Umbilical cord (tissue), 2 donors: ENCODE data around the gene USP17L22. TPM values are rescaled to one million over a fixed set of nuclear protein-coding genes. Genes with fewer than 3 reads are reported as not detected.
"Not testable (repeated sequence)": the region's sequence is repeated elsewhere in the genome, so short reads cannot be mapped to it uniquely, and the experiment has no call there.

Experiments
- DNase-seq: peaks from one replicate; pipeline ENCODE4 v3.0.0-alpha.2; 2015; ENCODE audit warnings: low spot score
- total RNA-seq: library from RNA; depleted of rRNA; stranded (reverse); fragments of >200 nt; gene quantifications from one replicate; pipeline ENCODE4 v1.2.3, GENCODE V29; 2014; ENCODE audit warnings: low replicate concordance; ENCODE audit not compliant: insufficient read depth

The USP17L22 gene, protein sequence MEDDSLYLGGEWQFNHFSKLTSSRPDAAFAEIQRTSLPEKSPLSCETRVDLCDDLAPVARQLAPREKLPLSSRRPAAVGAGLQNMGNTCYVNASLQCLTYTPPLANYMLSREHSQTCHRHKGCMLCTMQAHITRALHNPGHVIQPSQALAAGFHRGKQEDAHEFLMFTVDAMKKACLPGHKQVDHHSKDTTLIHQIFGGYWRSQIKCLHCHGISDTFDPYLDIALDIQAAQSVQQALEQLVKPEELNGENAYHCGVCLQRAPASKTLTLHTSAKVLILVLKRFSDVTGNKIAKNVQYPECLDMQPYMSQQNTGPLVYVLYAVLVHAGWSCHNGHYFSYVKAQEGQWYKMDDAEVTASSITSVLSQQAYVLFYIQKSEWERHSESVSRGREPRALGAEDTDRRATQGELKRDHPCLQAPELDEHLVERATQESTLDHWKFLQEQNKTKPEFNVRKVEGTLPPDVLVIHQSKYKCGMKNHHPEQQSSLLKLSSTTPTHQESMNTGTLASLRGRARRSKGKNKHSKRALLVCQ
- total RNA-seq: 0.72 TPM

DNA sequence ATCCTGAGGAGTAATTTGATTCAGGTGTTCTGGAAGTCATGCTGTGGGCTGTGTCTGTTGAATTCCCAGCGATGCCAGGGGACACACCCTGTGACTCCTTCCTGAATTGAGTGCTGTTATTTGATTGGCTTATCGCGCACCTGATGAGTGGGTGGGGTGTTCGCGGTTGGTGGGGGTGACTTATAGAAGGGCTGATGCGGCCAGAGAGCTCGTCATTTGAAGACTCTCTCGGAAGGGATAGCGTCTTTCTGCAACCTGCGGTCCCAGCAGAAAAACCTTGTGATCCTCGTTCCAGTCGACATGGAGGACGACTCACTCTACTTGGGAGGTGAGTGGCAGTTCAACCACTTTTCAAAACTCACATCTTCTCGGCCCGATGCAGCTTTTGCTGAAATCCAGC, at the start of gene USP17L22:
USP17L22 (plus strand) TSS at position 301 of the 400 bp plus-strand sequence; CDS start at position 301, 0 bp downstream.
- DNase-seq: not testable (repeated sequence)

DNA sequence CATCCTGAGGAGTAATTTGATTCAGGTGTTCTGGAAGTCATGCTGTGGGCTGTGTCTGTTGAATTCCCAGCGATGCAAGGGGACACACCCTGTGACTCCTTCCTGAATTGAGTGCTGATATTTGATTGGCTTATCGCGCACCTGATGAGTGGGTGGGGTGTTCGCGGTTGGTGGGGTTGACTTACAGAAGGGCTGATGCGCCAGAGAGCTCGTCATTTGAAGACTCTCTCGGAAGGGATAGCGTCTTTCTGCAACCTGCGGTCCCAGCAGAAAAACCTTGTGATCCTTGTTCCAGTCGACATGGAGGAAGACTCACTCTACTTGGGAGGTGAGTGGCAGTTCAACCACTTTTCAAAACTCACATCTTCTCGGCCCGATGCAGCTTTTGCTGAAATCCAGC, 47.6 kb upstream of the USP17L22 start, which contains the start of gene USP17L12:
USP17L12 (plus strand) TSS at position 301 of the 400 bp plus-strand sequence; CDS start at position 301, 0 bp downstream.
- not testable (repeated sequence) for DNase-seq

DNA sequence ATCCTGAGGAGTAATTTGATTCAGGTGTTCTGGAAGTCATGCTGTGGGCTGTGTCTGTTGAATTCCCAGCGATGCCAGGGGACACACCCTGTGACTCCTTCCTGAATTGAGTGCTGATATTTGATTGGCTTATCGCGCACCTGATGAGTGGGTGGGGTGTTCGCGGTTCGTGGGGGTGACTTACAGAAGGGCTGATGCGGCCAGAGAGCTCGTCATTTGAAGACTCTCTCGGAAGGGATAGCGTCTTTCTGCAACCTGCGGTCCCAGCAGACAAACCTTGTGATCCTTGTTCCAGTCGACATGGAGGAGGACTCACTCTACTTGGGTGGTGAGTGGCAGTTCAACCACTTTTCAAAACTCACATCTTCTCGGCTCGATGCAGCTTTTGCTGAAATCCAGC, 42.8 kb upstream of the USP17L22 start, which contains the start of gene USP17L13:
USP17L13 (plus strand) TSS at position 301 of the 400 bp plus-strand sequence; CDS start at position 301, 0 bp downstream.
- DNase-seq: not testable (repeated sequence)

DNA sequence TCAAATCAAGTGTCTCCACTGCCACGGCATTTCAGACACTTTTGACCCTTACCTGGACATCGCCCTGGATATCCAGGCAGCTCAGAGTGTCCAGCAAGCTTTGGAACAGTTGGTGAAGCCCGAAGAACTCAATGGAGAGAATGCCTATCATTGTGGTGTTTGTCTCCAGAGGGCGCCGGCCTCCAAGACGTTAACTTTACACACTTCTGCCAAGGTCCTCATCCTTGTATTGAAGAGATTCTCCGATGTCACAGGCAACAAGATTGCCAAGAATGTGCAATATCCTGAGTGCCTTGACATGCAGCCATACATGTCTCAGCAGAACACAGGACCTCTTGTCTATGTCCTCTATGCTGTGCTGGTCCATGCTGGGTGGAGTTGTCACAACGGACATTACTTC, 37.2 kb upstream of the USP17L22 start:
- not testable (repeated sequence) for DNase-seq

DNA sequence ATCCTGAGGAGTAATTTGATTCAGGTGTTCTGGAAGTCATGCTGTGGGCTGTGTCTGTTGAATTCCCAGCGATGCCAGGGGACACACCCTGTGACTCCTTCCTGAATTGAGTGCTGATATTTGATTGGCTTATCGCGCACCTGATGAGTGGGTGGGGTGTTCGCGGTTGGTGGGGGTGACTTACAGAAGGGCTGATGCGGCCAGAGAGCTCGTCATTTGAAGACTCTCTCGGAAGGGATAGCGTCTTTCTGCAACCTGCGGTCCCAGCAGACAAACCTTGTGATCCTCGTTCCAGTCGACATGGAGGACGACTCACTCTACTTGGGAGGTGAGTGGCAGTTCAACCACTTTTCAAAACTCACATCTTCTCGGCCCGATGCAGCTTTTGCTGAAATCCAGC, 33.3 kb upstream of the USP17L22 start, which contains the start of gene USP17L15:
USP17L15 (plus strand) TSS at position 301 of the 400 bp plus-strand sequence; CDS start at position 301, 0 bp downstream.
- not testable (repeated sequence) for DNase-seq

DNA sequence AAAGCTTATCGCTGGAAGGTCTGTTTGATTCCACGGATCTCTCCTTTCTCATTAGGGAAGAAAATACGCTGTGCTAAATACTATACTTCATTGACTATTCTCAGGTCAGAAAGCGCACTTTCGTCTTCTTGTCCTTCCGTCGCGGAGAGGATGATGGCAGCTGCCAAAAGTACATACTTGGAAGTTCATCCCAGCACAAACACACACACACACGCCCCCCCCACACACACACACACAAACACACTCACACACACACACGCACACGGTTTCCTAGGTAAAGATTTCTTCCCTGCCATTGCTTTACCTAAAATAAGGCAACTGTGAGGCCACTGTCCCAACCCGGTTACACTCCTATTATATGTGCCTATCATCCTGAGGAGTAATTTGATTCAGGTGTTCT, 29.0 kb upstream of the USP17L22 start:
- DNase-seq: not testable (repeated sequence)

DNA sequence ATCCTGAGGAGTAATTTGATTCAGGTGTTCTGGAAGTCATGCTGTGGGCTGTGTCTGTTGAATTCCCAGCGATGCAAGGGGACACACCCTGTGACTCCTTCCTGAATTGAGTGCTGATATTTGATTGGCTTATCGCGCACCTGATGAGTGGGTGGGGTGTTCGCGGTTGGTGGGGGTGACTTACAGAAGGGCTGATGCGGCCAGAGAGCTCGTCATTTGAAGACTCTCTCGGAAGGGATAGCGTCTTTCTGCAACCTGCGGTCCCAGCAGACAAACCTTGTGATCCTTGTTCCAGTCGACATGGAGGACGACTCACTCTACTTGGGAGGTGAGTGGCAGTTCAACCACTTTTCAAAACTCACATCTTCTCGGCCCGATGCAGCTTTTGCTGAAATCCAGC, 23.8 kb upstream of the USP17L22 start, which contains the start of gene USP17L17:
USP17L17 (plus strand) TSS at position 301 of the 400 bp plus-strand sequence; CDS start at position 301, 0 bp downstream.
- DNase-seq: not testable (repeated sequence)

DNA sequence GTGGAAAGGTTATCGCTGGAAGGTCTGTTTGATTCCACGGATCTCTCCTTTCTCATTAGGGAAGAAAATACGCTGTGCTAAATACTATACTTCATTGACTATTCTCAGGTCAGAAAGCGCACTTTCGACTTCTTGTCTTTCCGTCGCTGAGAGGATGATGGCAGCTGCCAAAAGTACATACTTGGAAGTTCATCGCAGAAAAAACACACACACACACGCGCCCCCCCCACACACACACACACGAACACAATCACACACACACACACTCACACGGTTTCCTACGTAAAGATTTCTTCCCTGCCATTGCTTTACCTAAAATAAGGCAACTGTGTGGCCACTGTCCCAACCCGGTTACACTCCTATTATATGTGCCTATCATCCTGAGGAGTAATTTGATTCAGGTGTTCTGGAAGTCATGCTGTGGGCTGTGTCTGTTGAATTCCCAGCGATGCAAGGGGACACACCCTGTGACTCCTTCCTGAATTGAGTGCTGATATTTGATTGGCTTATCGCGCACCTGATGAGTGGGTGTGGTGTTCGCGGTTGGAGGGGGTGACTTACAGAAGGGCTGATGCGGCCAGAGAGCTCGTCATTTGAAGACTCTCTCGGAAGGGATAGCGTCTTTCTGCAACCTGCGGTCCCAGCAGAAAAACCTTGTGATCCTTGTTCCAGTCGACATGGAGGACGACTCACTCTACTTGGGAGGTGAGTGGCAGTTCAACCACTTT, 19.3 kb upstream of the USP17L22 start, which contains the start of gene USP17L18:
USP17L18 (plus strand) TSS at position 678 of the 728 bp plus-strand sequence; CDS start at position 678, 0 bp downstream.
- not testable (repeated sequence) for DNase-seq

DNA sequence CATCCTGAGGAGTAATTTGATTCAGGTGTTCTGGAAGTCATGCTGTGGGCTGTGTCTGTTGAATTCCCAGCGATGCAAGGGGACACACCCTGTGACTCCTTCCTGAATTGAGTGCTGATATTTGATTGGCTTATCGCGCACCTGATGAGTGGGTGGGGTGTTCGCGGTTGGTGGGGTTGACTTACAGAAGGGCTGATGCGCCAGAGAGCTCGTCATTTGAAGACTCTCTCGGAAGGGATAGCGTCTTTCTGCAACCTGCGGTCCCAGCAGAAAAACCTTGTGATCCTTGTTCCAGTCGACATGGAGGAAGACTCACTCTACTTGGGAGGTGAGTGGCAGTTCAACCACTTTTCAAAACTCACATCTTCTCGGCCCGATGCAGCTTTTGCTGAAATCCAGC, 14.3 kb upstream of the USP17L22 start, which contains the start of gene USP17L19:
USP17L19 (plus strand) TSS at position 301 of the 400 bp plus-strand sequence; CDS start at position 301, 0 bp downstream.
- DNase-seq: not testable (repeated sequence)

DNA sequence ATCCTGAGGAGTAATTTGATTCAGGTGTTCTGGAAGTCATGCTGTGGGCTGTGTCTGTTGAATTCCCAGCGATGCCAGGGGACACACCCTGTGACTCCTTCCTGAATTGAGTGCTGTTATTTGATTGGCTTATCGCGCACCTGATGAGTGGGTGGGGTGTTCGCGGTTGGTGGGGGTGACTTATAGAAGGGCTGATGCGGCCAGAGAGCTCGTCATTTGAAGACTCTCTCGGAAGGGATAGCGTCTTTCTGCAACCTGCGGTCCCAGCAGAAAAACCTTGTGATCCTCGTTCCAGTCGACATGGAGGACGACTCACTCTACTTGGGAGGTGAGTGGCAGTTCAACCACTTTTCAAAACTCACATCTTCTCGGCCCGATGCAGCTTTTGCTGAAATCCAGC, 9.6 kb upstream of the USP17L22 start, which contains the start of gene USP17L20:
USP17L20 (plus strand) TSS at position 301 of the 400 bp plus-strand sequence; CDS start at position 301, 0 bp downstream.
- not testable (repeated sequence) for DNase-seq

DNA sequence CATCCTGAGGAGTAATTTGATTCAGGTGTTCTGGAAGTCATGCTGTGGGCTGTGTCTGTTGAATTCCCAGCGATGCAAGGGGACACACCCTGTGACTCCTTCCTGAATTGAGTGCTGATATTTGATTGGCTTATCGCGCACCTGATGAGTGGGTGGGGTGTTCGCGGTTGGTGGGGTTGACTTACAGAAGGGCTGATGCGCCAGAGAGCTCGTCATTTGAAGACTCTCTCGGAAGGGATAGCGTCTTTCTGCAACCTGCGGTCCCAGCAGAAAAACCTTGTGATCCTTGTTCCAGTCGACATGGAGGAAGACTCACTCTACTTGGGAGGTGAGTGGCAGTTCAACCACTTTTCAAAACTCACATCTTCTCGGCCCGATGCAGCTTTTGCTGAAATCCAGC, 4.8 kb upstream of the USP17L22 start, which contains the start of gene USP17L21:
USP17L21 (plus strand) TSS at position 301 of the 400 bp plus-strand sequence; CDS start at position 301, 0 bp downstream.
- DNase-seq: not testable (repeated sequence)

DNA sequence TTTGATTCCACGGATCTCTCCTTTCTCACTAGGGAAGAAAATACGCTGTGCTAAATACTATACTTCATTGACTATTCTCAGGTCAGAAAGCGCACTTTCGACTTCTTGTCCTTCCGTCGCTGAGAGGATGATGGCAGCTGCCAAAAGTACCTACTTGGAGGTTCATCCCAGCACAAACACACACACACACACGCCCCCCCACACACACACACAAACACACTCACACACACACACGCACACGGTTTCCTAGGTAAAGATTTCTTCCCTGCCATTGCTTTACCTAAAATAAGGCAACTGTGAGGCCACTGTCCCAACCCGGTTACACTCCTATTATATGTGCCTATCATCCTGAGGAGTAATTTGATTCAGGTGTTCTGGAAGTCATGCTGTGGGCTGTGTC, 4.3 kb downstream of the USP17L22 start:
- not testable (repeated sequence) for DNase-seq

Other genes starting within 250 kb of the USP17L22 start
- not detected for gene FAM90A26, start 97.2 kb upstream of the USP17L22 start, total RNA-seq
- not detected for gene USP17L10, start 57.0 kb upstream of the USP17L22 start, total RNA-seq
- not detected for gene USP17L11, start 52.2 kb upstream of the USP17L22 start, total RNA-seq
- gene USP17L12, start 47.5 kb upstream of the USP17L22 start, total RNA-seq: not detected
- not detected for gene USP17L13, start 42.7 kb upstream of the USP17L22 start, total RNA-seq
- gene USP17L15, start 33.2 kb upstream of the USP17L22 start, total RNA-seq: 0.72 TPM
- gene USP17L17, start 23.7 kb upstream of the USP17L22 start, total RNA-seq: not detected
- gene USP17L18, start 19.0 kb upstream of the USP17L22 start, total RNA-seq: not detected
- not detected for gene USP17L19, start 14.2 kb upstream of the USP17L22 start, total RNA-seq
- gene USP17L20, start 9.5 kb upstream of the USP17L22 start, total RNA-seq: not detected
- not detected for gene USP17L21, start 4.7 kb upstream of the USP17L22 start, total RNA-seq
- not detected for gene USP17L24, start 57.5 kb downstream of the USP17L22 start, total RNA-seq
- gene USP17L25, start 62.3 kb downstream of the USP17L22 start, total RNA-seq: not detected
- gene USP17L26, start 67.0 kb downstream of the USP17L22 start, total RNA-seq: not detected
- not detected for gene USP17L5, start 71.8 kb downstream of the USP17L22 start, total RNA-seq
- not detected for gene USP17L27, start 76.5 kb downstream of the USP17L22 start, total RNA-seq
- gene USP17L28, start 81.3 kb downstream of the USP17L22 start, total RNA-seq: not detected
- gene USP17L29, start 86.0 kb downstream of the USP17L22 start, total RNA-seq: not detected
- gene USP17L30, start 95.5 kb downstream of the USP17L22 start, total RNA-seq: not detected
- not detected for gene DEFB131A, start 176.8 kb downstream of the USP17L22 start, total RNA-seq